ENCODE data around the gene RIT1.
"Not testable (repeated sequence)": the region's sequence is repeated elsewhere in the genome, so short reads cannot be mapped to it uniquely, and the experiment has no call there.

RIT1 gene

DNA sequence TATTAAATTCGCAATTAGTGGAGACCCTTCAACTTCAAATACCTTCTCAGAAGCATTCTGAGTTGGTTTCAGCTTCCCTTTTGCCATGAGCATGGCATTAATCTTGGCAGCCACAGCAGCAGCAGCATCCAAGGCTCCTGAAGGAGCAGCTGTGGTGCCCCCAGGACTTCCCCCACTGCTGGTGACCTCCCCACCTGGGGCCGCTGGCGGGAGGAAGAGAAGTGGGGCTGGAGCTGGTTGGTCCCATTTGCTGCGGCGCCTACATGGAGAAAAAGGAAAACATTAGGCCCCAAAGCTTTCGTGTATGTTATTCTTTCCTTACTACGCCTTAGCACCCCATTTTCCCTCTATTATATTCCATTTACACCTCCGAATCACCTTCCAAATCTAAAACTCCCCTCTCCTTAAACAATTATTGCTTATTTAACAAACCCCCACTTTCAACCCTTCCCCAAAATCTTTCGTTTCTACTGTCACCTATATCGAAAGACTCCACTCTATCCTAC, 22.5 kb upstream of the RIT1 start:
- DNase-seq (ENCODE audit: low spot score), result no peak

- no peak for DNase-seq (ENCODE audit: low spot score)
These were observed 21.3 kb upstream of the RIT1 start for GRCh38 chr1:155932487-155932886.

DNA sequence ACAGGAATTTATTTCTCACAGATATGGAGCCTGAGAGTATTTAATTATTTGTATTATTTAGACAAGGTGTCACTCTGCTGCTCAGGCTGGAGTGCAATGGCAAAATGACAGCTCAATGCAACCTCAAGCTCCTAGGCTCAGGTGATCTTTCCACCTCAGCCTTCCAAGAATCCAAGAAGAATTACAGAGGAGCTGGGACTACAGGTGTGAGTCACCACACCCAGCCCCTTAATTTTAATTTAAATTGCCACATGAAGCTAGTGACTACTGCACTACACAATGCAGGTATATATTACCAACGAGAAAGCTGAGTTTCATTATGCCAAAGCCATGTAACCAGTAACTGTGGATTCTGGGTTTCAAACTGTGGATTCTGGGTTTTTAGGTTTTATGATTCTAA, 20.9 kb upstream of the RIT1 start:
- no peak for DNase-seq (ENCODE audit: low spot score)

DNA sequence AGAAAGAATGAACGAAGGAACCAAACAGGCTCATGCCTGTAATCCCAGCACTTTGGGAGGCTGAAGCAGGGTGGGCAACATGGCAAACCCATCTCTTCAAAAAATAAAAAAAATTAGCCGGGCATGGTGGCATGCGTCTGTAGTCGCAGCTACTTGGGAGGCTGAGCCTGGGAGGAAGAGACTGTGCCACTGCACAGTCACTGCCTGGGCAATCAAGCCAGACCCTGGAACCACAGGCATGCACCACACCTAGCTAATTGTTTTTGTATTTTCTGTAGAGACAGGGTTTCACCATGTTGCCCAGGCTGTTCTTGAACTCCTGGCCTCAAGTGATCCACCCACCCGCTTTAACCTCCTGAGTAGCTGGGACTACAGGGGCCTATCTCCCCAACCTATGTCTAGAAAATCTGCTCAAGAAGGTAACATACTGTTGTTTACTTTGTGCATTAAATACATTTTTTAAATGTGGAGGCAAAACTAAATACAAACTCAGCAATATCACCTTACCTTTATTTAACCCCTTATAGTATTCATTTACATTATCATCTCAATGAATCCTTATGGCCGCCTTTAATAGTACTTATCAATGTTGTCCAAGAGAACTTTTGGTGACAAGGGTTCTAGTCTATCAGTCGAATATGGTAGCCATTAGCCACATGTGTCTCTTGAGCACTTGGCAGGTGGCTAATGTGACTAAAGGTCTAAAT, 20.3 kb upstream of the RIT1 start:
- DNase-seq (ENCODE audit: low spot score), result no peak

- not testable (repeated sequence) for DNase-seq (ENCODE audit: low spot score)
These were observed 19.6 kb upstream of the RIT1 start for GRCh38 chr1:155930725-155931124.

DNA sequence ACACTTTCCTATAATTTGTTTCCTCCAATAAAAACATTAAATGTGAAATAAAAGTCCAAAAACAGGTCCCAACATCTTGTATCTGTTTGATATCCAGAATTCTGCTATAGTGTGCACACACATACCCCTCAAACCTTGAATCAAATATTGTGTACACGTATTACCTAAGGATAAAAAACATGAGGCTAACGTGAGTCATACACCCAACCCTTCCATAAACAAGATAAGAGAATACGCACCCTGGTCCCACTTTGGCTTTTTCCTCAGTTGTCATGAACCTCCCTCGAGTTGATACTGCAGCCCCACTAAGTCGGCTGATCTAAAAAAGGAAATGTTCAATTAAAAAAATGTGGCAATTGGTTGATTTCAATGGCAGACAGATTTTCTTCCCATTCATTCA, 17.9 kb upstream of the RIT1 start:
- DNase-seq (ENCODE audit: low spot score), result no peak

DNA sequence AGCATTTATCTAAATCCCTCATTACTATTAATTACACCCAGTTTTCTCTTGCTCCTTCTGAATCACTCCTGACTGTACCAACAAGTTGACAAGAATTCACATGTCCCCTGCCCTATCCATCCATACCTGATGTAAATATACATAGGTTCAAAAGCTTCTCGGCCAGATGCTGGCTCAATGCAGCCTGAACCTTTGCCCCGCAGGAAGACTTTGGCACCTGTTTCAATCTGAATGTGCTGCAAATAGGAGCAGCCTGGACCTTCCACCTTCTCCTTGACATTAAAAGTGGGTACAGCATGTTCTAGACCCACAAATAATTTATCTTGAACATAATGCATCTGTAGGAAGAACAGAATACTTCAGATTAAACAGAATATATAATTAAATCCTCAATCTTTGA, 14.4 kb upstream of the RIT1 start:
- no peak for DNase-seq (ENCODE audit: low spot score)

- no peak for DNase-seq (ENCODE audit: low spot score)
These were observed 9.6 kb upstream of the RIT1 start for GRCh38 chr1:155920717-155921116.

GRCh38 chr1:155919801-155920200, 8.7 kb upstream of the RIT1 start:
- DNase-seq (ENCODE audit: low spot score), result no peak

DNA sequence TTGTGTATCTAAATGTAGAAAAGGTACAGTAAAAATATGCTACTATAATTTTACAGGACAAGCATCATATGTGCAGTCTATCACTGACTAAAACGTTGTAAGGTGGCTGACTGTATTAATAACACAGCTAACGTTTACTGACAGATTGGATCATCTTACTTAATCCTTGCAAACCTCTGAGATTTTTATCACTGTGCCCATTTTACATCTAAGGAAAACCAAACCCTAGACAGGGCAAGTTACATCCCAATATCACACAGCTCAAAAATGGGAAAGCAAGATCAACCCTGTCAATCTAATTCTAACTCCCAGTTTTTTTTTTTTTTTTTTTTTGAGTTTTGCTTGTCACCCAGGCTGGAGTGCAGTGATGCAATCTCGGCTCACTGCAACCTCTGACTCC, 7.5 kb upstream of the RIT1 start:
- DNase-seq (ENCODE audit: low spot score), result no peak

DNA sequence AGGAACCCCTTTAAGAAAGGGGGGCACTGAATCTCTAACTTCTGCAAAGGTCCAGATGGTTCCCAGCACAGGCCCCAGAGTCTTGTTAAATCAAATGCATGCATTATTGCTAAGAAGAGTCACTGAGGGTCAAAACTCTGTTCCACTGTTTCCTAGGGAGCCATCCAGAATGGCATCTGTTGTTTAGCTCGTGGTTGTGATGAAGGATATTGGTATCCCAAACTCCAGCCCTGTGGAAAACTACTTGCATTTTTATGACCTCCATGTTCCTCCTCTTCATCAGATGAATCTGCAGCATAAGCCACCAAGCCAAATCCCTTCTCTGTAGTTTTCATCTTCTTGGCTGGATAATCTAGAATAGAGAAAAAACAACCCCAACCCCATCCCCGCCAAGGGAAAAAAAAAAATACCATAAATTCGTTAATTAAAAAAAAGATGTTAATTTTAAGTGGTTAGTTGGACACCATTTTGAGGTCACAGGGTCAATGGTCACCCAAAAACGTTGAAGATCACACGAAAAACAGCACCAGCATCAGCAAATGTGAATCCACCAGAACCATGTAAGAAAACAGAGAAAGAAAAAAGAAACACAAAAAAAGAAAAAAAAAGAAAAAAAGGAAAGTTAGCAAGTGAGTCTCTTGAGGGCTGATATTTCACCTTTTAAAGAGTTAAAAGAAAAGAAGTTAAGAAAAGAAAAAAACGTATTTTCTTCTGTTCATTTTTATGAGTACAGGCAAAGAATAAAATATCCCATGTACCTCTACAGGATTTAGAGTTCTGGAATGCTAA, 3.0 kb upstream of the RIT1 start:
- DNase-seq (ENCODE audit: low spot score), result no peak

DNA sequence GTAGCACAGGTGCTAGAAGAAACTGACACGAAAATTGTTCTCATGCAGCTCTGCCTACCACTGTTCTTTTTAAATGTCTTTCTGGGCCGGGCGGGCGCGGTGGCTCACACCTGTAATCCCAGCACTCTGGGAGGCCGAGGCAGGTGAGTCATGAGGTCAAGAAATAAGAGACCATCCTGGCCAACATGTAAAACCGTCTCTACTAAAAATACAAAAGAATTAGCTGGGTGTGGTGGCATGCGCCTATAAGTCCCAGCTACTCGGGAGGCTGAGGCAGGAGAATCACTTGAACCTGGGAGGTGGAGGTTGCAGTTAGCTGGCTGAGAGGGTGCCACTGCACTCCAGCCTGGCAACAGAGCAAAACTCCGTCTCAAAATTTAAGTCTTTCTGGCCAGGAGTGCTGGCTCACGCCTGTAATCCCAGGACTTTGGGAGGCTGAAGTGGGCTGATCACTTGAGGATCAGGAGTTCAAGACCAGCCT, 947 bp upstream of the RIT1 start:
- DNase-seq (ENCODE audit: low spot score), result no peak

DNA sequence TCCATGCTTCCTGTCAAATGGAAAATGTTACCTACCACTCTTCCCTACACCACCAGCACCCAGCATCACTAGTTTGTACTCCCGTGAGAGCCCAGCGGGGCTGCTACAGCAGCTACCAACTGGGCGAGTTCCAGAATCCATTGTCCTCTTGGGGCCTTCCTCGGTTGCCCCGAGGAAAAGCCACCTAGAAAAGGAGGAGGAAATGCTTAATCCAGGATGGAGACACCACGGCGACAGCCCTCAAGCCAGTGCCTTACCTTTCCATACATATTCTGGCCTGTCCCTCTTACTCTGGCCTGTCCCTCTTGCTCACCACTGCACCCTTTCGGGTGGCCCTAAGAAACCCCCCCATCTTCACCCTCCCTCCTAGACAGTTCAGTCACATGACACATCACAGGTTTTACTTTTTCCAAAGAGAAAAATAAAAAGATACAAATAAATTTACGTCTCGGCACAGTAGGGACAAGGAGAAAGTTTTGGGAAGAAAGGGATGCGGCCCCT, 478 bp downstream of the RIT1 start:
- no peak for DNase-seq (ENCODE audit: low spot score)

DNA sequence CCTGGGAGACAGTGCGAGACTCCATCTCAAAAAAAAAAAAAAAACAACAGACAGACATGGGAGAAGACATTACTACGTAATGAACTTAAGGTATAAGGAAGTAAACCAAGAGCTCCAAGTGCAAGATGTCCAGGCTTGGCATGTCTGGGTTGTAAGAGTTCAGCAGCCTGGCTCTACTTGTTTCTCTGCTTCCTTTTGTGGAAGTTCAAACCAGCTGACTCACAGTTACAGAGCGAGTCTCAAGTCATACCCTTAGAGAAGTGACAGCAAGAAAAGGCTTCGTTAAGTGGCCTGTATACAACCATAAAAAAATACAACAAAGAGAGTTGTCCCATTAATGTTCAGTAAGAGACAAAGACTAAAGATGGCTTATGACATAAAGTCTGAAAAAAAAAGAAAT, 1.3 kb downstream of the RIT1 start:
- no peak for DNase-seq (ENCODE audit: low spot score)

- DNase-seq (ENCODE audit: low spot score), result no peak
These were observed 6.9 kb downstream of the RIT1 start for GRCh38 chr1:155904261-155904660.

GRCh38 chr1:155900161-155900560, 11.0 kb downstream of the RIT1 start:
- no peak for DNase-seq (ENCODE audit: low spot score)

- no peak for DNase-seq (ENCODE audit: low spot score)
These were observed 11.5 kb downstream of the RIT1 start for GRCh38 chr1:155899683-155900082.

- DNase-seq (ENCODE audit: low spot score), result no peak
These were observed 12.3 kb downstream of the RIT1 start for GRCh38 chr1:155898888-155899287.

DNA sequence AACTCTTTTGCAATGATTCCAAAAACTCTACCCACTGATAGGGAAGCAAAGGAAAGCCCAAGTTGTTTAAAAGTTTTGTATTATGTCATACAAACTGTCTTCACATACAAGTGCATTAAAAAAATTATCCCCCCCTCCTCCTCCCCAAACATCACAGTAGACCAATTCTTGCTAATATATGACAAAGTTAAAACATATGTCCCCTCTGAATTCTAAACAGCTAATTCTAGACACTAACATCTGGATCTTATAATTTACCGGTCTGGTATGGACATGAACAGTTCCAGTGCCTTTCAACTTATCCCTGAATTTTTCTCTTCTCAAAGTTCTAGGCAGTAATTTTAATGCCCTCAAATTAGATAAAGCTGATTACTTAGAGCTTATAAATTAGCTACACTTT, 13.4 kb downstream of the RIT1 start:
- no peak for DNase-seq (ENCODE audit: low spot score)

DNA sequence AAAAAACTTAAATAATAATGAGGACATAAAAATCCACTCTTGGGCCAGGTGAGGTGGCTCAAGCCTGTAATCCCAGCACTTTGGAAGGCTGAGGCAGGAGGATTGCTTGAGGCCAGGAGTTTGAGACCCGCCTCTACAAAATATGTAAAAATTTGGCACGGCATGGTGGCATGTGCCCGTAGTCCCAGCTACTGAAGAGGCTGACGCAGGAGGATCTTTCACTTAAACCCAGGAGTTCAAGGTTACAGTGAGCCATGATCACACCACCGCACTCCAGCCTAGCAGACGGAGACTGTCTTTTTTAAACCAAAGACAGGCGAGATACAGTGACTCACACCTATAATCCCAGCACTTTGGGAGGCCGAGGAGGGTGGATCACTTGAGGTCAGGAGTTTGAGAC, 14.7 kb downstream of the RIT1 start:
- not testable (repeated sequence) for DNase-seq (ENCODE audit: low spot score)

DNA sequence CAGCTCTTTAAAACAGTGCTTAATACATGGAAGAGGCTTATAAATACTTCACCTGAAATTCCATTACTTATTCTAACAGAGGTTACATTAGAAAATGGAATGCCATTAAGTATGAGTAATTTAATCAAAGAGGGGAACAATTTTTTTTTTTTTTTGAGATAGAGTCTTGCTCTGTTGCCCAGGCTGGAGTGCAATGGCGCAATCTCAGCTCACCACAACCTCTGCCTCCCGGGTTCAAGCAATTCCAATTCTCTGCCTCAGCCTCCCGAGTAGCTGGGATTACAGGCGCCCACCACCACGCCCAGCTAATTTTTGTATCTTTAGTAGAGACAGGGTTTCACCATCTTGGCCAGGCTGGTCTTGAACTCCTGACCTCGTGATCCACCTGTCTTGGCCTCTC, 15.5 kb downstream of the RIT1 start:
- DNase-seq (ENCODE audit: low spot score), result not testable (repeated sequence)

DNA sequence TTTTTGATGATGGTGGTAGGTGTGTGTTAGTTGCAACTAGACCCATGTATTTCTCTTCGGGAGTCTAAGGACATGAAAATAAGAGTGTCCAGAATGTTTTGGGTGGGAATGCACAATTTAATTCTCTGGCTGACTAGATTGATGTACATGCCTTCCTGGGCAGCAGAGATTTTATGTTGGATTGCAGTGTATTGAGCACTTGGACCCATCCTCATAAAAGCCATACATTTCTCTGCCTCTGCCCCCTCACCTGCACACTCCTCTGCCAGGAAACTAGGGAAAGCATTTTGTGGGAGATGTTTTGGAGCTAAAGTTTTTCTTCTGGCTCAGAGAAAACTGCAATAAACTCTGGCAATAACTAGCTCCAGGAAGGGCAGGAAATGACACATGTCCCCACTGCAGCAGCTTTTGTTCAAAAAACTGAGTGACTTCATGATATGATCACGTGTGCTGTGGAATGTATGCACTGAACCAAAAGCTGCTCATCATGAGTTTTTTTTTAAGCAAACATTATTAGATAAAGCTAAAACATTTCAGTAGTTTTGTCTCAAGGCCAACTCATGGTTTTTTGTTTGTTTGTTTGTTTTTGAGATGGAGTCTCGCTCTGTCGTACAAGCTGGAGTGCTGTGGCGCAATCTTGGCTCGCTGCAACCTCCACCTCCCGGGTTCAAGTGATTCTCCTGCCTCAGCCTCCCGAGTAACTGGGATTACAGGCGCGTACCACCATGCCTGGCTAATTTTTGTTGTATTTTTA, 17.6 kb downstream of the RIT1 start:
- DNase-seq (ENCODE audit: low spot score), result peak; percentile 50
